Bronchial epithelial cell (primary cell): Measurements from ENCODE around the gene LRRC27. TPM values are rescaled to one million over a fixed set of nuclear protein-coding genes. Genes with fewer than 3 reads are reported as not detected.

Source experiments
- DNase-seq: peaks from one replicate; pipeline ENCODE4 v3.0.0-alpha.2; 2010; ENCODE audit warnings: low read depth
- FAIRE-seq: peaks from 2 replicates; lab custom pipeline; 2011; peaks lifted over from hg19 to GRCh38; lab: Jason Lieb, UNC
- H3K27me3 ChIP-seq: 2 replicates; pipeline ENCODE4 v1.5.1; 2011; ENCODE audit warnings: low read length; ENCODE audit not compliant: control insufficient read depth, insufficient read depth
- H3K36me3 ChIP-seq: 2 replicates; pipeline ENCODE4 v1.5.1; 2011; ENCODE audit warnings: low read length; ENCODE audit not compliant: control insufficient read depth, insufficient read depth
- H3K4me3 ChIP-seq: 2 replicates; pipeline ENCODE4 v1.5.1; 2011; ENCODE audit warnings: mild to moderate bottlenecking, low read depth, low read length, control low read depth
- CTCF ChIP-seq: IDR thresholded peaks from 2 replicates; pipeline ENCODE4 v1.5.1; 2011; ENCODE audit warnings: mild to moderate bottlenecking, moderate library complexity, low read length, control low read depth, inconsistent platforms; ENCODE audit not compliant: insufficient read depth, severe bottlenecking
- total RNA-seq: library from RNA; depleted of rRNA; stranded (reverse); fragments of >200 nt; gene quantifications from 2 replicates; pipeline ENCODE4 v1.2.1, GENCODE V29; 2014

The LRRC27 gene
- total RNA-seq, 1 donor from 2014 or later, result 4.7 TPM

GRCh38 chr10:132368391-132368790, 36.4 kb downstream of the LRRC27 start:
- TF ChIP-seq CTCF, result no peak
- FAIRE-seq, result no peak
- H3K36me3 ChIP-seq, result no peaks in the 10 kb centered on the region
- H3K4me3 ChIP-seq, result no peak overlapping the region
- no peak for DNase-seq
- no peaks in the 10 kb centered on the region for H3K27me3 ChIP-seq

- Histone ChIP-seq H3K36me3 (no peaks in the 10 kb centered on the region), H3K27me3 (no peaks in the 10 kb centered on the region), H3K4me3 (no peak overlapping the region)
- DNase-seq (no peak), FAIRE-seq (no peak)
- no peak for TF ChIP-seq CTCF
Measured at GRCh38 chr10:132368881-132369635, 37.1 kb downstream of the LRRC27 start.

GRCh38 chr10:132369636-132370185, 37.7 kb downstream of the LRRC27 start:
- Histone ChIP-seq H3K27me3 (no peaks in the 10 kb centered on the region), H3K36me3 (no peaks in the 10 kb centered on the region), H3K4me3 (no peak overlapping the region)
- TF ChIP-seq CTCF, result no peak
- FAIRE-seq, result no peak
- DNase-seq, result no peak

GRCh38 chr10:132370426-132371340, 38.7 kb downstream of the LRRC27 start:
- no peaks in the 10 kb centered on the region for H3K27me3 ChIP-seq
- no peak for TF ChIP-seq CTCF
- no peak for DNase-seq

GRCh38 chr10:132371641-132372081, 39.7 kb downstream of the LRRC27 start:
- FAIRE-seq (peak; percentile 52), DNase-seq (no peak)
- H3K27me3 ChIP-seq, result no peaks in the 10 kb centered on the region
- no peaks in the 10 kb centered on the region for H3K36me3 ChIP-seq
- TF ChIP-seq CTCF, result peak; percentile 19
- H3K4me3 ChIP-seq, result no peak overlapping the region

More at GRCh38 chr10:132370426-132371340, 38.7 kb downstream of the LRRC27 start:
- no peaks in the 10 kb centered on the region for H3K36me3 ChIP-seq
- H3K4me3 ChIP-seq, result no peak overlapping the region
- FAIRE-seq, result no peak
